Body of pancreas (tissue), 4 donors: ENCODE data around the gene PRKRIP1.
"Not testable (repeated sequence)": the region's sequence is repeated elsewhere in the genome, so short reads cannot be mapped to it uniquely, and the experiment has no call there.

Experiments used
- POLR2A ChIP-seq, 3 donors: fragments of 450-650 bp; IDR thresholded peaks; one replicate each; pipeline ENCODE4 v1.6.1; 2016; ENCODE audit warnings: antibody characterized with exemption in 3 of 3, mild to moderate bottlenecking in 2 of 3
- TF ChIP-seq, protein P1 (sequence below), 7 experiments: fragments of 450-650 bp in 4 of 7; fragments of 200-600 bp in 3 of 7; sonication (generic) in 3 of 7; IDR thresholded peaks; one replicate each; pipeline ENCODE4 v1.5.1; 2016 to 2019; ENCODE audit warnings: antibody characterized with exemption in 7 of 7

DNA sequence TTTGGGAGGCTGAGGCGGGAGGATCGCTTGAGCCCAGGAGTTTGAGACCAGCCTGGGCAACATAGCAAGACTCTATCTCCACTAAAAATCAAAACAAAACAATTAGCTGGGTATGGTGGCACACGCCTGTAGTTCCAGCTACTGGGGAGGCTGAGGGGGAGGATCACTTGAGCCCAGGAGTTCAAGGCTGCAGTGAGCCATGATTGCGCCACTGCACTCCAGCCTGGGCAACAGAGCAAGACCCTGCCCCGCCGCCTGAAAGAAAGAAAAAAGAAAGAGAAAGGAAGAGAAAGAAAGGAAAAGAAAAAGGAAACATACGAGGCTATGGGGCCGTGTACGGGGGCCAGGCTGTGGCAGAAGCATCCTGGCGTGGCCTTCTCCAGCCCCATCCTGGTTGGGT, 58.8 kb downstream of the PRKRIP1 start:
- TF ChIP-seq, protein P1, sequence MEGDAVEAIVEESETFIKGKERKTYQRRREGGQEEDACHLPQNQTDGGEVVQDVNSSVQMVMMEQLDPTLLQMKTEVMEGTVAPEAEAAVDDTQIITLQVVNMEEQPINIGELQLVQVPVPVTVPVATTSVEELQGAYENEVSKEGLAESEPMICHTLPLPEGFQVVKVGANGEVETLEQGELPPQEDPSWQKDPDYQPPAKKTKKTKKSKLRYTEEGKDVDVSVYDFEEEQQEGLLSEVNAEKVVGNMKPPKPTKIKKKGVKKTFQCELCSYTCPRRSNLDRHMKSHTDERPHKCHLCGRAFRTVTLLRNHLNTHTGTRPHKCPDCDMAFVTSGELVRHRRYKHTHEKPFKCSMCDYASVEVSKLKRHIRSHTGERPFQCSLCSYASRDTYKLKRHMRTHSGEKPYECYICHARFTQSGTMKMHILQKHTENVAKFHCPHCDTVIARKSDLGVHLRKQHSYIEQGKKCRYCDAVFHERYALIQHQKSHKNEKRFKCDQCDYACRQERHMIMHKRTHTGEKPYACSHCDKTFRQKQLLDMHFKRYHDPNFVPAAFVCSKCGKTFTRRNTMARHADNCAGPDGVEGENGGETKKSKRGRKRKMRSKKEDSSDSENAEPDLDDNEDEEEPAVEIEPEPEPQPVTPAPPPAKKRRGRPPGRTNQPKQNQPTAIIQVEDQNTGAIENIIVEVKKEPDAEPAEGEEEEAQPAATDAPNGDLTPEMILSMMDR (IDR thresholded peaks at IDR 0.05): not testable (repeated sequence)
- not testable (repeated sequence) for TF ChIP-seq POLR2A (IDR thresholded peaks at IDR 0.05)
